ENCODE measurements around the gene PRKAG2. TPM values are rescaled to one million over a fixed set of nuclear protein-coding genes. Genes with fewer than 3 reads are reported as not detected.

Gene PRKAG2
- total RNA-seq, 4 donors from 2014 or later = 8.9 to 35.1 (median 13.6) TPM

- 83 to 96% methylated on average over 5 to 6 of the region's 16 CpGs for WGBS, 2 donors
- TF ChIP-seq CTCF (IDR thresholded peaks at IDR 0.05) (no peak), POLR2A (IDR thresholded peaks at IDR 0.05) (no peak)
- Histone ChIP-seq H3K27me3 (no peaks in the 10 kb centered on the region), H3K36me3 (peaks cover 0 to 26% (median 0%) of the 10 kb centered on the region in 3 donors), H3K4me3 (no peak overlapping the region), H3K27ac (no peak overlapping the region), H3K9me3 (no peaks in the 10 kb centered on the region), H3K4me1 (peaks cover 22 to 34% (median 28%) of the 10 kb centered on the region in 3 donors)
- intact Hi-C loops (cut with DNase I) = no loop called here
- no peak for DNase-seq
These were observed 40.6 kb downstream of the PRKAG2 start for GRCh38 chr7:151836191-151836926.

GRCh38 chr7:151835636-151836035 lies 41.3 kb downstream of the PRKAG2 start:
- H3K27me3 ChIP-seq = no peaks in the 10 kb centered on the region
- H3K36me3 ChIP-seq = peaks cover 0 to 26% (median 0%) of the 10 kb centered on the region in 3 donors
- H3K4me3 ChIP-seq = no peak overlapping the region
- WGBS, 2 donors = 95 to 98% methylated on average over 5 to 7 of the region's 9 CpGs
- DNase-seq = no peak
- H3K4me1 ChIP-seq = peaks cover 22 to 34% (median 28%) of the 10 kb centered on the region in 3 donors
- TF ChIP-seq CTCF (IDR thresholded peaks at IDR 0.05) (no peak), POLR2A (IDR thresholded peaks at IDR 0.05) (no peak)
- no peak overlapping the region for H3K27ac ChIP-seq
- H3K9me3 ChIP-seq = no peaks in the 10 kb centered on the region
- intact Hi-C loops (cut with DNase I) = no loop called here

GRCh38 chr7:151834271-151835035 lies 42.5 kb downstream of the PRKAG2 start:
- intact Hi-C loops (cut with DNase I) = no loop called here
- Histone ChIP-seq H3K9me3 (no peaks in the 10 kb centered on the region), H3K27ac (no peak overlapping the region), H3K4me3 (no peak overlapping the region), H3K4me1 (peaks cover 19 to 24% (median 23%) of the 10 kb centered on the region in 3 donors), H3K27me3 (no peaks in the 10 kb centered on the region), H3K36me3 (peaks cover 0 to 26% (median 0%) of the 10 kb centered on the region in 3 donors)
- TF ChIP-seq POLR2A (IDR thresholded peaks at IDR 0.05) (no peak), CTCF (IDR thresholded peaks at IDR 0.05) (no peak)
- DNase-seq = no peak
- WGBS, 2 donors = 80 to 91% methylated on average over 18 of the region's 23 CpGs

- no peak overlapping the region for H3K27ac ChIP-seq
- WGBS, 2 donors = 89 to 90% methylated on average over 3 to 7 of the region's 7 CpGs
- no peaks in the 10 kb centered on the region for H3K9me3 ChIP-seq
- DNase-seq = no peak
- H3K4me1 ChIP-seq = peaks cover 11 to 16% (median 16%) of the 10 kb centered on the region in 3 donors
- intact Hi-C loops (cut with DNase I) = no loop called here
- H3K36me3 ChIP-seq = peaks cover 0 to 26% (median 0%) of the 10 kb centered on the region in 3 donors
- H3K4me3 ChIP-seq = no peak overlapping the region
- no peak for TF ChIP-seq CTCF (IDR thresholded peaks at IDR 0.05)
- no peak for TF ChIP-seq POLR2A (IDR thresholded peaks at IDR 0.05)
- no peaks in the 10 kb centered on the region for H3K27me3 ChIP-seq
These were observed 43.2 kb downstream of the PRKAG2 start for GRCh38 chr7:151833691-151834090.

GRCh38 chr7:151833213-151833651 lies 43.7 kb downstream of the PRKAG2 start:
- H3K9me3 ChIP-seq = no peaks in the 10 kb centered on the region
- no peak for TF ChIP-seq CTCF (IDR thresholded peaks at IDR 0.05)
- no peak for TF ChIP-seq POLR2A (IDR thresholded peaks at IDR 0.05)
- H3K36me3 ChIP-seq = peaks cover 0 to 26% (median 0%) of the 10 kb centered on the region in 3 donors
- no peak overlapping the region for H3K27ac ChIP-seq
- WGBS, 2 donors = 86 to 93% methylated on average over 5 to 13 of the region's 14 CpGs
- intact Hi-C loops (cut with DNase I) = no loop called here
- H3K4me1 ChIP-seq = peaks cover 6 to 12% (median 11%) of the 10 kb centered on the region in 3 donors
- H3K4me3 ChIP-seq = no peak overlapping the region
- H3K27me3 ChIP-seq = no peaks in the 10 kb centered on the region
- DNase-seq = no peak
